ENCODE measurements around the gene CYP3A5.
A peak's percentile ranks its signal among the peaks of the same experiment; 100 is the strongest.

The CYP3A5 gene

DNA sequence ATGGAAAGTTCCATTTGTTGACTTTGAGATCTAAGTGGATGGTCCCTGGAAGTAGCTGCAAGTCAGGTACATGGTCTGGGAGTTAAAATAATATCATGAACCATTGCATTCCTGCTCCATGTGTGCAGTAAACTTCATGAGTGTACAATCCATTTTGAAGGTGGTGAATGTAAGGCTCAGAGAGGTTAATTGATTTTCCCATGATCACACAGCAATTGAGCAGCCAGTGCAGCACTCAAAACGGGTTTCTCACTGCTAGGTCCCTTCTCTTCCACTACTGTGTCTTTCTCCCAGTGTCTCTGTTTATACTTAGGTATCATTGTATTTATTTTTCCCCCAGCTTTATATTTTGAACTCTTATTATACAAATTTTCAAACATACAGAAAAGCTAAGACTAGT is 53.1 kb downstream of the CYP3A5 start:
- peaks cover 44% of the 10 kb centered on the region for H3K79me2 ChIP-seq (ENCODE audit: insufficient read depth, low read length)
- peak overlapping the region; percentile 99; the same call in 1 of the 2 replicates for H3K27ac ChIP-seq (ENCODE audit: low read length)
- ATAC-seq (ENCODE audit: insufficient read depth, low read depth) (no peak), DNase-seq (no peak)
- H2AFZ ChIP-seq (ENCODE audit: low read depth, low read length), result no peak overlapping the region
- no peak overlapping the region for H3K4me3 ChIP-seq (ENCODE audit: low read depth in 1 of 2, low read length in 2 of 2)
- no peak for TF ChIP-seq EZH2 (IDR thresholded peaks at IDR 0.05; ENCODE audit: borderline replicate concordance, low read depth, low read length, severe bottlenecking)
- TF ChIP-seq, protein P1, sequence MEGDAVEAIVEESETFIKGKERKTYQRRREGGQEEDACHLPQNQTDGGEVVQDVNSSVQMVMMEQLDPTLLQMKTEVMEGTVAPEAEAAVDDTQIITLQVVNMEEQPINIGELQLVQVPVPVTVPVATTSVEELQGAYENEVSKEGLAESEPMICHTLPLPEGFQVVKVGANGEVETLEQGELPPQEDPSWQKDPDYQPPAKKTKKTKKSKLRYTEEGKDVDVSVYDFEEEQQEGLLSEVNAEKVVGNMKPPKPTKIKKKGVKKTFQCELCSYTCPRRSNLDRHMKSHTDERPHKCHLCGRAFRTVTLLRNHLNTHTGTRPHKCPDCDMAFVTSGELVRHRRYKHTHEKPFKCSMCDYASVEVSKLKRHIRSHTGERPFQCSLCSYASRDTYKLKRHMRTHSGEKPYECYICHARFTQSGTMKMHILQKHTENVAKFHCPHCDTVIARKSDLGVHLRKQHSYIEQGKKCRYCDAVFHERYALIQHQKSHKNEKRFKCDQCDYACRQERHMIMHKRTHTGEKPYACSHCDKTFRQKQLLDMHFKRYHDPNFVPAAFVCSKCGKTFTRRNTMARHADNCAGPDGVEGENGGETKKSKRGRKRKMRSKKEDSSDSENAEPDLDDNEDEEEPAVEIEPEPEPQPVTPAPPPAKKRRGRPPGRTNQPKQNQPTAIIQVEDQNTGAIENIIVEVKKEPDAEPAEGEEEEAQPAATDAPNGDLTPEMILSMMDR (IDR thresholded peaks at IDR 0.05; ENCODE audit: borderline replicate concordance, extremely low read depth, low read length, poor library complexity, severe bottlenecking), result no peak
- peaks cover 10% of the 10 kb centered on the region; the same call in 1 of the 2 replicates for H4K20me1 ChIP-seq (ENCODE audit: insufficient read depth, low read length)
- H3K4me2 ChIP-seq (ENCODE audit: insufficient read depth, low read length), result no peak overlapping the region
- peaks cover 97% of the 10 kb centered on the region for H3K36me3 ChIP-seq (ENCODE audit: insufficient read depth, low read length)
- no peaks in the 10 kb centered on the region for H3K27me3 ChIP-seq (ENCODE audit: insufficient read depth, low read length, poor library complexity)
- peaks cover 46% of the 10 kb centered on the region for H3K4me1 ChIP-seq (ENCODE audit: insufficient read depth, low read length)
- no peaks in the 10 kb centered on the region for H3K9me3 ChIP-seq (ENCODE audit: insufficient read depth, low read length, severe bottlenecking)
- H3K9ac ChIP-seq (ENCODE audit: low read depth, low read length), result no peak overlapping the region; the same call in 1 of the 2 replicates

DNA sequence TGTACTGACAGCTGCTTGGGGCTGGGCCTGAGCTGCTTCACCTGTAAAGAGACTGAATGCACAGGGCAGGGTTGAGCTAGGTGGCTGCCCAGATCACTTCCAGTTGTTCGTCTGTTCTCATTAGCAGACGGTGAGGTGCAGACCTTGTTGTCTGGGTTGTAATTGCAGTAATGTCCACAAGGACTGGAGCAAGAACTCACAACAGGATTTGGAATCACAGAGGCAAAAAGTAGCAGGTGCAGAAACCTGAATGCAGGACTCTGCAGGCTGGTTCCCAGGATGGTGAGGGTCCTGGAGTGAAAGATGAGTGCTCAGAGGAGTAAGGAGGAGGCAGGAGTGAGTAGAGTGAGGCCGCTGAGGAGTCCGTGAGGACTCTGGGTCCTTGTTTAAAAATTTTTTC is 53.8 kb downstream of the CYP3A5 start:
- DNase-seq, result no peak
- Histone ChIP-seq H3K36me3 (ENCODE audit: insufficient read depth, low read length) (peaks cover 97% of the 10 kb centered on the region), H3K4me1 (ENCODE audit: insufficient read depth, low read length) (peaks cover 53% of the 10 kb centered on the region), H3K4me3 (ENCODE audit: low read depth in 1 of 2, low read length in 2 of 2) (peak overlapping the region in 1 of 2 experiments; percentile 9; a peak in 1 of 4 replicates), H3K9me3 (ENCODE audit: insufficient read depth, low read length, severe bottlenecking) (no peaks in the 10 kb centered on the region), H3K9ac (ENCODE audit: low read depth, low read length) (peak overlapping the region; percentile 62; the same call in 1 of the 2 replicates), H3K79me2 (ENCODE audit: insufficient read depth, low read length) (peaks cover 46% of the 10 kb centered on the region), H3K4me2 (ENCODE audit: insufficient read depth, low read length) (peak overlapping the region; percentile 63; the same call in 1 of the 2 replicates), H3K27me3 (ENCODE audit: insufficient read depth, low read length, poor library complexity) (no peaks in the 10 kb centered on the region), H2AFZ (ENCODE audit: low read depth, low read length) (no peak overlapping the region), H4K20me1 (ENCODE audit: insufficient read depth, low read length) (peaks cover 10% of the 10 kb centered on the region; the same call in 1 of the 2 replicates), H3K27ac (ENCODE audit: low read length) (peak overlapping the region; percentile 99)
- no peak for ATAC-seq (ENCODE audit: insufficient read depth, low read depth)
- no peak for TF ChIP-seq EZH2 (IDR thresholded peaks at IDR 0.05; ENCODE audit: borderline replicate concordance, low read depth, low read length, severe bottlenecking)
- TF ChIP-seq, protein P1 (IDR thresholded peaks at IDR 0.05; ENCODE audit: borderline replicate concordance, extremely low read depth, low read length, poor library complexity, severe bottlenecking), result no peak

GRCh38 chr7:99625321-99625720 is 54.5 kb downstream of the CYP3A5 start:
- Histone ChIP-seq H4K20me1 (ENCODE audit: insufficient read depth, low read length) (peaks cover 8% of the 10 kb centered on the region; the same call in 1 of the 2 replicates), H3K27ac (ENCODE audit: low read length) (peak overlapping the region; percentile 99), H3K9ac (ENCODE audit: low read depth, low read length) (peak overlapping the region; percentile 62), H3K27me3 (ENCODE audit: insufficient read depth, low read length, poor library complexity) (no peaks in the 10 kb centered on the region), H3K4me1 (ENCODE audit: insufficient read depth, low read length) (peaks cover 60% of the 10 kb centered on the region), H3K36me3 (ENCODE audit: insufficient read depth, low read length) (peaks cover 97% of the 10 kb centered on the region), H3K4me2 (ENCODE audit: insufficient read depth, low read length) (peak overlapping the region; percentile 63), H2AFZ (ENCODE audit: low read depth, low read length) (no peak overlapping the region), H3K9me3 (ENCODE audit: insufficient read depth, low read length, severe bottlenecking) (no peaks in the 10 kb centered on the region), H3K4me3 (ENCODE audit: low read depth in 1 of 2, low read length in 2 of 2) (peak overlapping the region in 1 of 2 experiments; percentile 53; a peak in 2 of 4 replicates), H3K79me2 (ENCODE audit: insufficient read depth, low read length) (peaks cover 50% of the 10 kb centered on the region)
- TF ChIP-seq, protein P1 (IDR thresholded peaks at IDR 0.05; ENCODE audit: borderline replicate concordance, extremely low read depth, low read length, poor library complexity, severe bottlenecking), result no peak
- no peak for TF ChIP-seq EZH2 (IDR thresholded peaks at IDR 0.05; ENCODE audit: borderline replicate concordance, low read depth, low read length, severe bottlenecking)
- ATAC-seq (ENCODE audit: insufficient read depth, low read depth) (no peak), DNase-seq (no peak)
